ENCODE results near the gene RIMS4.

Gene RIMS4

DNA sequence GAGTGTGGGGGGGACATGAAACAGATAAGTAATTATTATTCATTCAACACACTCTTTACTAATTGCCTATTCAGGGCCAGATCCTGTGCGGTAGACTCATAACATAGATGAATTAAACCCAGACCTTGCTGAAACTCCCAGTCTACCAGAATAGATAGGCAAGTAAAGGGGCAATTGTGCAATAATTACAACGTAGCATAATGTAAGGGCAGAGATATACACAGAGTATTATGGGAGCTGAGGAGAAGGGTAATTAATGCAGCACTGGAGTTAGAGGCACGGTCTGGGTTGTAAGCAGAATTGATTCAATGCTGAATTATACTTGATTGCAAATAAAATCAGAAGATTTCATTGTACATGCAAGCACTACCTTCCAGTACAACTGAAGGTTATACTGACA, 29.2 kb downstream of the RIMS4 start:
- no peaks in the 10 kb centered on the region for H3K27me3 ChIP-seq (ENCODE audit: insufficient read depth, poor library complexity, severe bottlenecking)

DNA sequence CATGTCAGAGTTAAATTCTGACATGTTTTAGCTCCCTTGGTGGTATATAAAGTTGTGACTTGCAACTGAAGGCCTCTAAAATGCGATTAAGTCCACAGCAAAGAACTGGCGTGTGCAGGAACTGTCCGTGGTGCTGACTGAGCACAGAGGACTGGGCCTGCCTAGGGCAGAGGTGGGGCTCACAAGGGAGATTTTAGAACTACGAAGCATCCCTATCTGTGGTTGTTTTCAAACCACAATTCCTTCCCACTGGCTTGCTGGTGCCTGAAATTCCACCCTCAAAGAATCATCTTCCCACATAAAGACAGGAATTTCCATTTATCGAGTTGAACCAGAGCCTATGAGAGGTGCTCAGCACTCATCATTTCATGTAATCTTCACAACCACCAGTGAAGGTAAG, 30.1 kb downstream of the RIMS4 start:
- Histone ChIP-seq H3K27ac (replicated peaks) (no peak overlapping the region), H3K27me3 (ENCODE audit: insufficient read depth, poor library complexity, severe bottlenecking) (no peaks in the 10 kb centered on the region), H3K4me3 (replicated peaks; ENCODE audit: insufficient read depth, low read length) (no peak overlapping the region)
- DNase-seq (ENCODE audit: low read depth in 1 of 2, low spot score in 1 of 2): peak in 1 of 2 experiments; percentile 8
- TF ChIP-seq, protein P1, sequence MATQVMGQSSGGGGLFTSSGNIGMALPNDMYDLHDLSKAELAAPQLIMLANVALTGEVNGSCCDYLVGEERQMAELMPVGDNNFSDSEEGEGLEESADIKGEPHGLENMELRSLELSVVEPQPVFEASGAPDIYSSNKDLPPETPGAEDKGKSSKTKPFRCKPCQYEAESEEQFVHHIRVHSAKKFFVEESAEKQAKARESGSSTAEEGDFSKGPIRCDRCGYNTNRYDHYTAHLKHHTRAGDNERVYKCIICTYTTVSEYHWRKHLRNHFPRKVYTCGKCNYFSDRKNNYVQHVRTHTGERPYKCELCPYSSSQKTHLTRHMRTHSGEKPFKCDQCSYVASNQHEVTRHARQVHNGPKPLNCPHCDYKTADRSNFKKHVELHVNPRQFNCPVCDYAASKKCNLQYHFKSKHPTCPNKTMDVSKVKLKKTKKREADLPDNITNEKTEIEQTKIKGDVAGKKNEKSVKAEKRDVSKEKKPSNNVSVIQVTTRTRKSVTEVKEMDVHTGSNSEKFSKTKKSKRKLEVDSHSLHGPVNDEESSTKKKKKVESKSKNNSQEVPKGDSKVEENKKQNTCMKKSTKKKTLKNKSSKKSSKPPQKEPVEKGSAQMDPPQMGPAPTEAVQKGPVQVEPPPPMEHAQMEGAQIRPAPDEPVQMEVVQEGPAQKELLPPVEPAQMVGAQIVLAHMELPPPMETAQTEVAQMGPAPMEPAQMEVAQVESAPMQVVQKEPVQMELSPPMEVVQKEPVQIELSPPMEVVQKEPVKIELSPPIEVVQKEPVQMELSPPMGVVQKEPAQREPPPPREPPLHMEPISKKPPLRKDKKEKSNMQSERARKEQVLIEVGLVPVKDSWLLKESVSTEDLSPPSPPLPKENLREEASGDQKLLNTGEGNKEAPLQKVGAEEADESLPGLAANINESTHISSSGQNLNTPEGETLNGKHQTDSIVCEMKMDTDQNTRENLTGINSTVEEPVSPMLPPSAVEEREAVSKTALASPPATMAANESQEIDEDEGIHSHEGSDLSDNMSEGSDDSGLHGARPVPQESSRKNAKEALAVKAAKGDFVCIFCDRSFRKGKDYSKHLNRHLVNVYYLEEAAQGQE (IDR thresholded peaks at IDR 0.05; ENCODE audit: insufficient replicate concordance, low read depth): peak; percentile 99
- no peak for TF ChIP-seq SPI1 (IDR thresholded peaks at IDR 0.05; ENCODE audit: borderline replicate concordance, low read depth)

More for the DNA sequence above, 29.2 kb downstream of the RIMS4 start:
- Histone ChIP-seq H3K4me3 (replicated peaks; ENCODE audit: insufficient read depth, low read length) (no peak overlapping the region), H3K27ac (replicated peaks) (no peak overlapping the region)
- no peak for DNase-seq (ENCODE audit: low read depth in 1 of 2, low spot score in 1 of 2)
- TF ChIP-seq, protein P1 (IDR thresholded peaks at IDR 0.05; ENCODE audit: insufficient replicate concordance, low read depth): no peak
- TF ChIP-seq GABPA (IDR thresholded peaks at IDR 0.05; ENCODE audit: low read depth) (no peak), SPI1 (IDR thresholded peaks at IDR 0.05; ENCODE audit: borderline replicate concordance, low read depth) (no peak), POLR2AphosphoS5 (IDR thresholded peaks at IDR 0.05; ENCODE audit: low read depth) (no peak)
- TF ChIP-seq, protein P2, sequence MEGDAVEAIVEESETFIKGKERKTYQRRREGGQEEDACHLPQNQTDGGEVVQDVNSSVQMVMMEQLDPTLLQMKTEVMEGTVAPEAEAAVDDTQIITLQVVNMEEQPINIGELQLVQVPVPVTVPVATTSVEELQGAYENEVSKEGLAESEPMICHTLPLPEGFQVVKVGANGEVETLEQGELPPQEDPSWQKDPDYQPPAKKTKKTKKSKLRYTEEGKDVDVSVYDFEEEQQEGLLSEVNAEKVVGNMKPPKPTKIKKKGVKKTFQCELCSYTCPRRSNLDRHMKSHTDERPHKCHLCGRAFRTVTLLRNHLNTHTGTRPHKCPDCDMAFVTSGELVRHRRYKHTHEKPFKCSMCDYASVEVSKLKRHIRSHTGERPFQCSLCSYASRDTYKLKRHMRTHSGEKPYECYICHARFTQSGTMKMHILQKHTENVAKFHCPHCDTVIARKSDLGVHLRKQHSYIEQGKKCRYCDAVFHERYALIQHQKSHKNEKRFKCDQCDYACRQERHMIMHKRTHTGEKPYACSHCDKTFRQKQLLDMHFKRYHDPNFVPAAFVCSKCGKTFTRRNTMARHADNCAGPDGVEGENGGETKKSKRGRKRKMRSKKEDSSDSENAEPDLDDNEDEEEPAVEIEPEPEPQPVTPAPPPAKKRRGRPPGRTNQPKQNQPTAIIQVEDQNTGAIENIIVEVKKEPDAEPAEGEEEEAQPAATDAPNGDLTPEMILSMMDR (IDR thresholded peaks at IDR 0.05; ENCODE audit: insufficient read depth, low read length): no peak

DNA sequence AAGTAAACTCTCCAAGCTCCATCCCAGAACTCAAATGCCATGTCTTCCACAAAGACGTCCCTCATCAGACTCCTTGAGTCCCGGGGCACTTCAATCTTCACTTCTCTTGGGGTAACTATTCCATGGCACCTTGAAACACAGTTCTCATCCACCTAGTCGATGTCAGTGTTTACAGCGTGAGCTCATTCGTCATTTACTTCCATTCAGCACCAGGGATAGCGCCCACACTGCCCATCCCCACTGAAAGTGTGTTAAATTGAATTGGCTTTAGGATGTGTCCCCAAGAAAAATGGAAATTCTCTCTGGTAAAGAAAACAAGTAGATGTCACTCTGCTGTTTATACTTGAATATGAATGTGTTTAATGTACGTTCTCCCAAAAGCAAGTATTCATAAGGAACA, 33.4 kb downstream of the RIMS4 start:
- Histone ChIP-seq H3K27me3 (ENCODE audit: insufficient read depth, poor library complexity, severe bottlenecking) (no peaks in the 10 kb centered on the region), H3K27ac (replicated peaks) (no peak overlapping the region), H3K4me3 (replicated peaks; ENCODE audit: insufficient read depth, low read length) (no peak overlapping the region)
- no peak for DNase-seq (ENCODE audit: low read depth in 1 of 2, low spot score in 1 of 2)
- TF ChIP-seq, protein P1 (IDR thresholded peaks at IDR 0.05; ENCODE audit: insufficient replicate concordance, low read depth): peak; percentile 97
- no peak for TF ChIP-seq POLR2AphosphoS5 (IDR thresholded peaks at IDR 0.05; ENCODE audit: low read depth)

DNA sequence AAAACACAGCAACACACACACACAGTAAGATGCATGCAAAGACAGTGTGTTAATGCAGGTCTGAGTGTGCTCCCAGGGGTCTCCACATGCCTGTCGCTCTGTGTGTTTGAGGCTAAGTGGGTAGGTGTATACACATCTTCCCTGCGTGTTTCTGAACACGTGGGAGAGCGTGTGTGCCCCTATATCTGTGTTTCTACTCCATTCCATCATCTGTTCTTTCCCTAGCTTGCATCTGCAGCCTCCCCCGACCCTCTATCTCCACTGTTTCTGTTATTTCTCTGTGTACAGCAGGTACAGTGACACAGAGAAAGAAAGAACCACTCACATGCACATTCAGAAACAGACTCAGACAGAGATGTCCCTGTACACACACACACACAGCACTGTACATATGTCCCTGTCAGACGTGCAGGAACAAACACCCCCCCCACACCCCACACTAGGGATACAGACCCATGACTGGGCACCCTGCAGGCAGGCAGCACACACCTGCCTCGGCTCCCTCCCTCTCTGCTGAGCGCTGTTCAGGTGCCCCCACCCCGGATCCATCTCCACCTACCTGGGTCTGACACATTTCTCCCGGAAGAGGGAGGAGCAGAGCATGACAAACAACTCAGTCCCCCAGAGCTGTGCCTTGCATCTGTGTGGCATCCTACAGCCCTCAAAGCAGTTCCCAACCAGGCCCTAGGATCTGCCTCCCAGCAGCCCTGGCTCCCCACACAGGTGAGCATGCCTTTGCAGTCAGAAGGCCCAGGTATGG, 37.1 kb downstream of the RIMS4 start:
- Histone ChIP-seq H3K27ac (replicated peaks) (no peak overlapping the region), H3K27me3 (ENCODE audit: insufficient read depth, poor library complexity, severe bottlenecking) (peaks cover 4% of the 10 kb centered on the region), H3K4me3 (replicated peaks; ENCODE audit: insufficient read depth, low read length) (no peak overlapping the region)
- DNase-seq (ENCODE audit: low read depth in 1 of 2, low spot score in 1 of 2): no peak
- no peak for TF ChIP-seq GABPA (IDR thresholded peaks at IDR 0.05; ENCODE audit: low read depth)
- TF ChIP-seq, protein P1 (IDR thresholded peaks at IDR 0.05; ENCODE audit: insufficient replicate concordance, low read depth): no peak
- no peak for TF ChIP-seq SPI1 (IDR thresholded peaks at IDR 0.05; ENCODE audit: borderline replicate concordance, low read depth)
- TF ChIP-seq POLR2AphosphoS5 (IDR thresholded peaks at IDR 0.05; ENCODE audit: low read depth): no peak
- TF ChIP-seq, protein P2 (IDR thresholded peaks at IDR 0.05; ENCODE audit: insufficient read depth, low read length): no peak

Measured in HL-60 (cell line).